Loucy (cell line): ENCODE results near the gene LRRC17.

Experiments used
- H2AFZ ChIP-seq: fragments of 200-600 bp; sonication (generic); 2 replicates; pipeline ENCODE4 v1.6.0; 2016; ENCODE audit warnings: antibody characterized with exemption, mild to moderate bottlenecking, low read length, moderate library complexity
- H3F3A ChIP-seq: fragments of 200-600 bp; 2 replicates; pipeline ENCODE4 v1.6.0; 2016; ENCODE audit warnings: antibody characterized with exemption, low read depth, mild to moderate bottlenecking
- H3K27me3 ChIP-seq: fragments of 200-600 bp; sonication (generic); 2 replicates; pipeline ENCODE4 v1.6.1; 2014; ENCODE audit warnings: low read length, mild to moderate bottlenecking; ENCODE audit not compliant: insufficient read depth, poor library complexity, severe bottlenecking
- H3K36me3 ChIP-seq: fragments of 200-600 bp; sonication (generic); 2 replicates; pipeline ENCODE4 v1.6.1; 2016; ENCODE audit warnings: low read length; ENCODE audit not compliant: insufficient read depth
- H3K4me1 ChIP-seq: fragments of 200-600 bp; sonication (generic); 2 replicates; pipeline ENCODE4 v1.5.1; 2014; ENCODE audit warnings: low read length, mild to moderate bottlenecking; ENCODE audit not compliant: insufficient read depth, poor library complexity, severe bottlenecking
- H3K4me2 ChIP-seq: fragments of 200-600 bp; sonication (generic); 2 replicates; pipeline ENCODE4 v1.6.0; 2014; ENCODE audit warnings: antibody characterized with exemption, low read length, low read depth, mild to moderate bottlenecking; ENCODE audit not compliant: poor library complexity, severe bottlenecking
- H3K4me3 ChIP-seq: fragments of 200-600 bp; sonication (generic); 2 replicates; pipeline ENCODE4 v1.5.1; 2014; ENCODE audit warnings: low read length, mild to moderate bottlenecking, mixed read lengths; ENCODE audit not compliant: poor library complexity, severe bottlenecking
- H3K79me2 ChIP-seq: fragments of 200-600 bp; sonication (generic); 2 replicates; pipeline ENCODE4 v1.6.1; 2014; ENCODE audit warnings: low read length; ENCODE audit not compliant: insufficient read depth
- H3K9ac ChIP-seq: fragments of 200-600 bp; sonication (generic); 2 replicates; pipeline ENCODE4 v1.6.0; 2014; ENCODE audit warnings: mild to moderate bottlenecking, low read depth, low read length, moderate library complexity; ENCODE audit not compliant: poor library complexity, severe bottlenecking
- H3K9me2 ChIP-seq: fragments of 200-600 bp; sonication (generic); replicated peaks from 2 replicates; pipeline ENCODE4 v1.6.1; 2016; ENCODE audit warnings: low read depth, low read length, mixed read lengths
- H3K9me3 ChIP-seq: fragments of 200-600 bp; sonication (generic); 2 replicates; pipeline ENCODE4 v1.6.1; 2014; ENCODE audit warnings: mild to moderate bottlenecking, antibody characterized with exemption, low read length, low read depth; ENCODE audit not compliant: insufficient read depth
- H4K20me1 ChIP-seq: fragments of 200-600 bp; sonication (generic); 2 replicates; pipeline ENCODE4 v1.6.0; 2014; ENCODE audit warnings: antibody characterized with exemption, low read length, mild to moderate bottlenecking; ENCODE audit not compliant: insufficient read depth, poor library complexity, severe bottlenecking
- CTCF ChIP-seq: fragments of 200-600 bp; sonication (generic); conservative IDR thresholded peaks from 2 replicates; pipeline ENCODE4 v1.5.1; 2014; ENCODE audit warnings: mild to moderate bottlenecking, antibody characterized with exemption, low read length
- EZH2phosphoT487 ChIP-seq: fragments of 200-600 bp; IDR thresholded peaks from 2 replicates; pipeline ENCODE4 v1.6.1; 2018; ENCODE audit warnings: antibody characterized with exemption, mild to moderate bottlenecking, moderate library complexity, borderline replicate concordance

LRRC17 gene

GRCh38 chr7:102988631-102989560 is 76.1 kb downstream of the LRRC17 start:
- H3K4me3 ChIP-seq: no peak overlapping the region
- no peaks in the 10 kb centered on the region for H4K20me1 ChIP-seq
- H2AFZ ChIP-seq: no peak overlapping the region
- H3K4me2 ChIP-seq: no peak overlapping the region
- no peaks in the 10 kb centered on the region for H3K9me2 ChIP-seq
- no peaks in the 10 kb centered on the region for H3K27me3 ChIP-seq
- no peaks in the 10 kb centered on the region for H3K9me3 ChIP-seq
- TF ChIP-seq EZH2phosphoT487 (no peak), CTCF (no peak)
- H3F3A ChIP-seq: no peaks in the 10 kb centered on the region
- H3K36me3 ChIP-seq: no peaks in the 10 kb centered on the region
- H3K9ac ChIP-seq: no peak overlapping the region
- peaks cover 21% of the 10 kb centered on the region for H3K4me1 ChIP-seq
- H3K79me2 ChIP-seq: no peaks in the 10 kb centered on the region

GRCh38 chr7:102990642-102991041 is 77.8 kb downstream of the LRRC17 start:
- no peaks in the 10 kb centered on the region for H3K9me2 ChIP-seq
- no peaks in the 10 kb centered on the region for H3K79me2 ChIP-seq
- no peaks in the 10 kb centered on the region for H3K36me3 ChIP-seq
- H3K4me1 ChIP-seq: peaks cover 21% of the 10 kb centered on the region
- H3K9me3 ChIP-seq: no peaks in the 10 kb centered on the region
- no peaks in the 10 kb centered on the region for H4K20me1 ChIP-seq
- no peak overlapping the region for H2AFZ ChIP-seq
- no peak overlapping the region for H3K4me2 ChIP-seq
- no peak overlapping the region for H3K4me3 ChIP-seq
- no peak overlapping the region for H3K9ac ChIP-seq
- TF ChIP-seq EZH2phosphoT487 (no peak), CTCF (no peak)
- H3K27me3 ChIP-seq: no peaks in the 10 kb centered on the region
- H3F3A ChIP-seq: no peaks in the 10 kb centered on the region

- no peaks in the 10 kb centered on the region for H4K20me1 ChIP-seq
- no peaks in the 10 kb centered on the region for H3F3A ChIP-seq
- H3K4me3 ChIP-seq: no peak overlapping the region
- no peaks in the 10 kb centered on the region for H3K9me3 ChIP-seq
- no peak overlapping the region for H3K4me2 ChIP-seq
- H3K27me3 ChIP-seq: no peaks in the 10 kb centered on the region
- no peak for TF ChIP-seq EZH2phosphoT487
- no peak for TF ChIP-seq CTCF
- H3K36me3 ChIP-seq: no peaks in the 10 kb centered on the region
- H3K9me2 ChIP-seq: no peaks in the 10 kb centered on the region
- H2AFZ ChIP-seq: no peak overlapping the region
- H3K9ac ChIP-seq: no peak overlapping the region
- H3K4me1 ChIP-seq: peaks cover 21% of the 10 kb centered on the region
- H3K79me2 ChIP-seq: no peaks in the 10 kb centered on the region
Observed at GRCh38 chr7:102991077-102991539, 78.3 kb downstream of the LRRC17 start.
